HG03280 (cell line): ENCODE data around the gene PHACTR1.

Source experiments
- ATAC-seq: cut with Tn5 transposase; IDR thresholded peaks from one replicate; pipeline ENCODE4 v1.9.1; 2021; ENCODE audit warnings: mild to moderate bottlenecking, moderate library complexity; ENCODE audit not compliant: unreplicated experiment

PHACTR1 gene

DNA sequence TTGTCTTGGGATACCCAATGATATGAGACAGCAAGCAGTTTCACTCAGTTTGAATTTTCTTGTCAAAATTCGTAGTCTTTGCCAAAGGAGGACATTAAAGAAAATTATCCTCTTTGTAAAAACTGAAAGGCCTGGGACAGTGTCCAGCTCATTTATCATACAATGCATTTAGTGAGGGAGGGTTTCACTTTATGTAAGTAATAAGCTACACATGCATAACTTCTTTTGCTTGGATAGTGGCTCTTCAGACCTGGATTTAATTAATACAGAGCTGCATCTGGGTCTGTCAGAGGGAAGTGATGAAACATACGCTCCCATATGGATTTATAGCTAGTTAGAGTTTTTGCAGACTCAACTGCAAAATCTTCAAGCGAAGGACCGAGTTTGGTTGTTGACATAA lies 175.6 kb downstream of the PHACTR1 start:
- no peak for ATAC-seq

DNA sequence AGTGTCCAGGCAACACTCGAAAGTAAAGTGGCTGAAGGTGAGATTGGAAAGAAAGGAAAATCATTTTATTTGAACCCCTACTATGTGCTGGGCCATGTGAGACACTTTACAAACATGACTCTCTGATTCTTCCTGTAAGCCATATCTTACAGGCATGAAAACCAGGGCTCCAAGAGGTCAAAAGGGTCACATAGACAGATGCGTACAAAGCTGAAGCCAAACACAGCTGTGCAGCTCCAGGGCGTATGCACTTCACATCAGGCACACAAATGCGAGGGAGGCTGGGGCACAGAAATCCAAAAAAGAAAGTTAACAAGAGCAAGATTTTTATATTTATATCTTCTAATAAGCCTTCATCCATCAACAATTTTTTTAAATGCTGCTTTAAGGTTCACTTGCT lies 176.5 kb downstream of the PHACTR1 start:
- ATAC-seq: no peak

DNA sequence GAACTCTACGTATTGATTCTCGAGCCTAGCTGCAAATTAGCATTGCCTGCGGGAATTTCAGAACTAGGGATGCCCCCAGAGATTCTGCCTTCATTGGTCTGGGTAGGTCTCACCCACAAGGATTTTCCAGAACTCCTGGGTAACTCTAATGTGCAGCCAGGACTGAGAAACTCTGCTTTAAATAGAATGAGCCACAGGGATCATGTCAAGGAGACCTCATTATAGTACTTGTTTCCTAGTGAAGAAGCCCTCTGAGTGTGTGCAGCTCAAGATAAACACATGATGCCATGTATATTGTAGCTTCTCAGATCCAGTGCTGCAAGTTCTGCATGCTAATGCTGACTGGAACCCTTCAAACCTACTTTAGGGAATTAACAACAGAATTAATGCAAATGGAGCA lies 179.2 kb downstream of the PHACTR1 start:
- ATAC-seq: no peak

DNA sequence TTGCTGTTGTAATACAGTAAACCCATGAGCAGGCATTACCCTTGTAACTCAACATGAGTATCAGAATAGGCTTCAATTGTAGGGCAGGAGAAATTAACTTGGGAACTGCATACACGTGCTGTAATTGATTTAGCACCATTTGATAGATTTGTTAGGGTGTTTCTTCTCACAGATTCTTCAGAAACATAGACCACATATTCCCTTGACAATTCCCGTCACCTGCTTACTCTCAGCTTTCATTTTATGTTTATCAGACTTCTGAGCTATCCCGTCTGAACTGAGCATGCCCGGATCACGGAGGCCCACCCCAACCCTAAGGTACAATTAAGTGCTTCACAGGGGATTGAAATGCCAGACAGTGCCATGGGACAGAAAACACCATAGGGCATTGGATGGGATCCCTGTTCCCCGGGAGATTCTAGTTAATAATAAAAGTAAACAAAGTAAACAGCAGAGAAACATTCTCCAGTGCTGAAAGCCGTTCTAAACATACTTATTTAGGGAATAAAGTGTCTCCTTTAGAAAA lies 179.7 kb downstream of the PHACTR1 start:
- ATAC-seq: no peak

DNA sequence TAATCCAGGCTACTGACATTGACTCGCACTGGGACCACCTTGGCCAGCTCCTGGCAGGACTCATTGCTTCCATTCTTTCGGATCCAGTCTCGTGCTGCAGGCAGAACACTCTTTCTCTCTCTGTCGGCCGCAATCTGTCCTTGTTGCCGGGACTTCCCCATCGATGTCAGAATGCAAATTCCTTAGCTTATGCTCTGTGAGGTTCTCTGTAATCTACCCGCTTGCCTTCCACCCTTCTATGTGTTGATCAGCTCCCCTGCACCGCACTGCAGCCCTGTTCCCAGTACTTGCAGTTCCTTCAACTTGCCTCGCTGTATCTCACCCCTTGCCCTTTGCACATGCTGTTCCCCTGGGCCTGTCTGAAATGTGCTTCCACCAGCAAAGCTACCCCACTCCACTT lies 182.0 kb downstream of the PHACTR1 start:
- no peak for ATAC-seq

DNA sequence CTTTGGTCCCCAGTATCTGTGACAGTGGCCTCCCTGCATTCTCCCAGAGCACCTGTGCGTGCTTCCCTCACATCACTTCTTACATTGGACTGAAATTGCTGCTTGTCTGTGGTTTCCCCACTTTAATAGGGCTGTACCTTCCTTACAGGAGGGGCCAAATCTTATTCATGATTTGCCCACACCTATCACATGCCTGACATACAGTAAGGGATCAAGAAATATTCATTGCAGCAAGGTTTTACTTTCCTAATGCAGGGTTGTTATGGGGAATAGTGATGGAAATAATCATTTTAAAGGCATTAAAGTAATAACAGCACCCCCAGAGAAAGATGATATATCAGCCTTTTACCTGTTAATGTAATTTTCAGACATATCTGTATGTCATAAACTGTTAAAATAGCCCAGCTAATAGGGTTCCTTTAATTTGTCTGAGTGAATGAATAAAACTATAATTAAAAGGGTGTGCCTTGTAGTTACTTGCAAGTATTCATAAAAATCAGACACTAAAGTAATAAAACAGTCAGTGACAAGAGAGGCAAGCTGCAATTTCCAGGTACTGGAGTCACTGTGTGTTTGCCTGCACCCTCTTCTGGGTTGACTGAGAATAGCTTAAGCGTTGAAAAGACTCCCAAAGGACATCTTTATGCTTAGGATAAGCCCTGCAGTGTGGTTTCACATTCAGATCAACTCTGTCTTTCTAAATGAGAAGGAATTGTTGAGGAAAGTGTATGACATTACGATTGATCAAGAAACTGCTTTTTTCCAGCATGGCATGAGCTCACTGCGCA lies 182.7 kb downstream of the PHACTR1 start:
- ATAC-seq: no peak

DNA sequence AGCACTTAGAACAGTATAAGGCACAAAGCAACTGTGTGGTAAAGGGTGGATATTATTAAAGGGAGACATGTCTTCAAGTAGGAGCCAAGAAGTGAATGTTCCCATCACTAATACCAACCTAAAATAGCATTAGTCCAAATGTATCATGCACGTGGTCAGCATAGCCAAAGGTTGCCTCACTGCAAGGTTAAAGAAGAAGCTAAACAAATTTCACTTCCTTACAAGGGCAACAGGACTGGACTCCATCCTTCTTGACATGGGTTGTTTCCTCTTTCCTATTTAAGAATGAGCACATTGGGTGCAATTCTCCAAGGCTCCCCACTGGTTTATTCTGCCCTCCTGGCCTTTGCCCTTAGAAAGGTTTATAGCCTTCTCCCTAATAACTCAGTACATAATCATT lies 186.7 kb downstream of the PHACTR1 start:
- no peak for ATAC-seq

DNA sequence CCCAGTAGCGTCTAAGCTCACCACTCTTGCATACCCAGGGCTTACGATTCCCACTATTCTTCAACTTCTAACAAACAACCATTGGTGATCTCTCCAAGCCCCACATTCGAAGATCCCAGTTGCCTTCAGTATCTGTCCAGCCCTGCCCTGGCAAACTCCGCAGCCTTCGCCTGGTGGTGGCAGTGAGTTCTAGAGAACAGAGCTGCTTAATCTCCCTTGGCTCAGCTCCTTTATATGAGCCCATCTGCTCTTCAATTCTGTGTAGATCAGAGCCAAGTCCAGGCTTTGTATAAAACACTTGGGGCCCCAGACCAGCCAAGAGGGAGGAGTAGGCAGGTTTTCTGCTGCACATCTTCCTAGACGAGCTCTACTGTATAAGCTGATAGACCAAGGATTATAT lies 193.3 kb downstream of the PHACTR1 start:
- no peak for ATAC-seq

DNA sequence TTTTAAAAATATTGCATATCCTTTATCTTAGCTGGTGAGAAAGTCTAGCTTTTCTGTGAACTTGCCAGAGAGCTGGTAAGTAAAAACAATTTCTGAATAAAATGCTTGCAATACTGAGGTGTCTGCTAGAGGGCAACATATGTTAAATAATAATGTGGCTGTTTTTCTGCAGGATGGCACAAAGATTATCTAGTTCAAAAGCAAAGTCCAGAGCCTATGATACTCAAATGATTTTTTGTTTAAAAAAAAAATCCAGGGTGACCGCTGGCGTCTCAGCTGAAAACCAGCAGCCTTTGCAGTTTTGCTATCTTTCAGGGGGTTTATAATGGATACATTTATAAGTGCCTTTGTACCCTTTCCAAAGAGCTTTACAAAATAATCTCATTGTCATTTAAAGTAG lies 194.9 kb downstream of the PHACTR1 start:
- ATAC-seq: no peak

DNA sequence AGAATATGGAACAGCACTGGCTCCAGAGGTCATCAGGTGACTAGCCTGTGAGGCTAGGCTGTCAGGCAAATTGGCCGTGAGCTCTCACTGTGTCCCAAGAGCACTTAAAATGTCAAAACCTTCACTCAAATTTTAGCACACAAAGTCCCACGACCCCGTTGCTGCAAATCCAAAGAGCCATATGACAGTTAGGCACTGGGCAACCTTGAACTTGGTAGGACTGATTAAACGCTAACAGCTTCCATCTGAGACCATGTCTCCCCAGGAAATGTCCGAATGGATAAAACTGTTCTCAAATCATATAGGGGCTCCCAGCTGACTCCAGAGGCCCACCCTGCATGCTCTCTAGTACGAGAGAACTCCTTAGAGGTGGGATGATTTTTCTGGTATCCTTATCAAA lies 196.6 kb downstream of the PHACTR1 start:
- no peak for ATAC-seq

DNA sequence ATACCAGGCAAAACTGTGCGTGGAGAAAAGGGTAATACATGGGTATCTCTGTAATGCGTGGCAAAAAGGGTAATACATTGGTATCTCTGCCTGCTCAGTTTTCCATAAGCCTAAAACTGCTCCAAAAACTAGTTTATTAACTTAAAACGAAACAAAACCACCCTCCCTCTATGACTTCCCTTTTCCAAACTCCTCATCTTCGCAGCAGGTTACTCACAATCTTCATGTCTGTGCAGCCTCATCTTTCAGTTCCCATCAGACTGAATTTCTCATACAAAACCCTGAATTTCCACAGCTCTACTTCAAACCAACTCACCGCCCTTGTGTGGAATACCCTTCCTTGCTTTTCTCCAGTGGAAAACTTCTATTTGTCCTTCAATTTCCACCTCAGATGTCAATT lies 199.4 kb downstream of the PHACTR1 start:
- no peak for ATAC-seq

DNA sequence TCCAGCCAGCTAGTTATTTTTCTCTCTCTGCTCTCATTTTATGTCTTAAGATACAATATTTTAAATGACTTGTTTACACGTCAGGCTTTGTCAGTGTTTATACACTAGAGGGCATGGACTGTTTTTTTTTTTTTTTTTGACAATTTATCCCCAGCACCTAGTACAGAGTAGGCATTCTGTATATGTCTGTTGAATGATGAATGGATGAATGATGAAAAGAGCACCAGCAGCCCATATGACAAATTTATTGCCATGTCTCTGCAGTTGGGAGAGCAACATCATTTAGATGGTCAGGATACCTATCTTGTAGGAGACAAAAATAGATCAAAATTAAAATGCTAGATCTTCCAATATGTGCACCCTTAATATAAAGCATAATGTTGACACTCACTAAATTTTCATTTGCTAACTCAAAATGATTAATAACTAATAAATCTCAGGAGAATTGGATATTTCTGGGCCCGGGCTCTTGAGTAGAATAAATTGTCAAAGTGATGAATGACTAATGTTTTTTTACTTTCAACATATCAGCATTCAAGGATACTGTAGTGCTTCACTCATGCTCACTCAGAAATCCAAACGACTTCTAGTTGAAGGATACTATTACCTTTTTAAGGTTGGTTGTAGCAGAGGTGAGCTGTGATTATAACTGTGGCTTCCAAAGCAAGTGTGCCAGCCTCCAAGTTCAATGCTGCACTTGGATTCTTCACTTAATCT lies 200.0 kb downstream of the PHACTR1 start:
- ATAC-seq: no peak

DNA sequence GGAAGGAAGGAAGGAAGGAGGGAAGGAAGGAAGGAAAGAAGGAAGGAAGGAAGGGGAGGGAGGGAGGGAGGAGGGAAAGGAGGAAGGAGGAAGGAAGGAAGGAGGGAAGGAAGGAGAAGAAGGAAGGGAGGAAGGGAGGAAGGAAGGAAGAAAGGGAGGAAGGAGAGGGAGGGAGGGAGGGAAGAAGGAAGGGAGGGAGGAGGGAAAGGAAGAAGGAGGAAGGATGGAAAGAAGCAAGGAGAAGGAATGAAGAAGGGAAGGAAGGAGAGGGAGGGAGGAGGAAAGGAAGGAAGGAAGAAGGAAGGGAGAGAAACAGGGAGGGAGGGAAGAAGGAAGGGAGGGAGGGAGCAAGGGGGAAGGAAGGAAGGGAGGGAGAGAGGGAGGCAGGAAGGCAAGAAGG lies 204.9 kb downstream of the PHACTR1 start:
- ATAC-seq: no peak

DNA sequence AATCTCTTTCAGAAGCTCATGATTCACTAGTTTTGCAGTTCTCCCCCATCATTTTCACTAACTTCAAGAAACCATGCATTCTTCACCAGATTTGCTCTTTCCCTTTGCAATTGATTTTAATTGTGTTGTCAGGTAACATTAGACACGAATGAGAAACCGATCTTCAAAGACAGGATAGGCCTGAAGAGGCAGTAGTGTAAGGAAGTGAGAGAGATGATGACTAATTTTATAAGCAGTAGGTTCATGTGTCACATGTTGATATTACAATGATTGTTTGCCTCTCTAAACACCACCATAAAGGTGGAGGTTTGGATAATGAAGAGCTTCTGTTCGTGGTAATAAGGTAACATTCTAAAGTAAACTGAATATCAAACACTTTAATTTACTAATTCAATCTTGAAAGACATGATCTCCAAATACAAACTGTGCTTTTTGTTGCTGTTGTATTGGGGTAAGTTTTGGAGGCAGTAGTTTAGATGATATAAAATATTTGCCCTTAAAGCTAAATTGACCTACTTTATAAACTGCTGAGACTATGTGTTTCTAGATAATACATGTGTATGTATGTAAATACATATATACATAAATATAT lies 207.2 kb downstream of the PHACTR1 start:
- no peak for ATAC-seq

DNA sequence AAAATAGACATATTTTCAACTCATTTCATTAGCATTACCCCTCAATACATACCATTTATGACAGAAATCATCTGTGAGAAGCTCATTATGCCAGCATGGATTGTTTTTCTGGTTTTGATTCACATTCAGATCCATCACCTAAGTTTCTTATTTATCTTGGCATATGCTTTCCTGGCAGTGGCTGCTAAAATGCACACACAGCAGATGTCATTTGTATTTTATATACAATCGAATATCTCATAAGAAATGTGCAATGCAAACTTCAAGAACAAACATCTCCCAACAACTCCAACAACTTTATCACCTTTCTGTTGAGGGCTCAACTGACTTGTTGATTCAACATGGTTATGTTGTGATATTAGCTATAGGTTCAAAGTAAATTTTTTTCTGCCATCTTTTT lies 208.3 kb downstream of the PHACTR1 start:
- ATAC-seq: no peak

DNA sequence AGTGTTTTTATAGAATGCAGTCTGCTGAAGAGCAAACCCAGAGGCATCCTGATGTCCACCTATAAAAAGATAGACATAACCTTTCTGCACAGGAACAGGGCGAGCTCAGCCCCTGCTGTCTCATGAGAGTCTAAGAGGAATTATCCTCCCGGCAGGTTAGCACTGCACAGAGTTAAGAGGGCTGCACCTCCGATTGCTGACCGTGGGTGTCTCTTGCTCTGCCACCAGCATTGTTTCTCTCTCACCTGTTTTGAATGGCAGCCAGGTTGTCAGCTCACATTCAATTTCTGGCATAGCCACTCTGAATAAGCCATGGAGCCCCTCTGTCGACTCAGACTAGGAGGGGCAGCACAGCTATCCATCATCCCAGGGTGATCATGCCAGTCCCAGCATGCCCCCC lies 211.2 kb downstream of the PHACTR1 start:
- ATAC-seq: no peak

DNA sequence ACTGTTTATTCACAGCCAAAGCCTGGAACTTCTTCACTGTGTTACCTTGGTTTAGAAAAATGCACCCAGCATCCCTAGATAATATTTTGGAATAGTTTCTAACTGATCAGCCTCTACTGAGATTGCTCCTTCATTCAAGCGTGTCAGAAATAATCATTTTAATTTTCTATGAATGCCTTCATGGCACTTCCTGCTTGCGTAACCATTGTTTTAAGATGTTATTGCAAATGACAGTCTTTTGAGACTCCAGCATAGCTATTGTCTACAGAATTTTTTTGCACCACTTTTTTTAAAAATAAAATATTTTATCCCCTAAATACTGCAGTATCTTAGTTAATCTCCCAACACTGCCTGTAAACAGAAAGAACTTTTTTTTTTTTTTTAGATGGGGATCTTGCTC lies 213.1 kb downstream of the PHACTR1 start:
- ATAC-seq: no peak

DNA sequence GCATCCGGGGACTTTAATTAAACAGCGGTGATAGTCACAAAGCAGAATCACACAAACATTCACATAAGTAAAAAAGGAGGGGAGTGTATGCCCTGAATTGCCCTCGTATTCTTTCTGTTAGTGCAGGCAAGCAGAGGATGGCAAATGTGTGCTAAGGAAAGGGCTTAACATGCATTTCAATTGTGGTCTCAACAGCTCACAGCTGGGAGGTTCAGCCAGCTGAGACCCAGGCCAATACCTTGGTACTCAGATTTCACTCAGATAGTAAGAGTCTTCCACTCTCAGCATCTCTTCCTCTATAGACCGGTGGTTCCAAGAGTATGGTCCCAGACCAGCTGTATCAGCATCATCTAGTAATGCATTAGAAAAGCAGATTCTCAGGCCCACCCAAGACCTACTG lies 215.1 kb downstream of the PHACTR1 start:
- ATAC-seq: no peak

DNA sequence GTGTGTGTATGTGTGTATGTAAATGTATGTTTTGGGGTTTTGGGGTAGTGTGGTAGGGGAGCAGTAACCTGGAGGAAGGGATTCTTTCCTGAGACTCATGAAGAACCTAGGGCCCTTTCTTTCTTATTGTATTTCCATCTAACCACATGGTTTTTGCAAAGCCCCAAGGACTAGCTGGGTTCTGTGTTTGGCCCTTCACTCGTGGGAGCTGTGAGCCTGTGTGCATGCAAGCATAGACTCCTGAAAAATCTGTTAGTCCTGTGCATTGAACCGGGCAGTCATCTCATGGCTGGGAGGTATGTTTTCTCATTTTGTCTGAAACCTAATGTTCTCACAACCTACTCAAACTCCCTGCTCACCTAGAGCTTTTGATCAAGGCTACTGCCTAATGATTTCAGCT lies 219.1 kb downstream of the PHACTR1 start:
- no peak for ATAC-seq

DNA sequence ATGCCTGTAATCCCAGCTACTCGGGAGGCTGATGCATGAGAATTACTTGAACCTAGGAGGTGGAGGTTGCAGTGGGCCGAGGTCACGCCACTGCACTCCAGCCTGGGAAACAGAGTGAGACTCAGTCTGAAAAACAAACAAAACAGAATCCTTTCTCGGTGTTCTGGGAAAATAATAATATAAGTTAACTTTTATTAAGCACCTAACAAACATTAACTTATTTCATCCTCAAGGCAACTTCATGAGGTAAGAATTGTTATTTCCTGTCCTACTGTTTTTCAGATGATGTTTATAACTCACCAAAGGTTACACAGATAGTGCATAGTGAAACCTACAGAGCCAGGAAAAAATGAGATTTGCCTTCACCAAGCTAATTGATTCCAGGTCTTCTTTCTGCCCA lies 221.4 kb downstream of the PHACTR1 start:
- no peak for ATAC-seq

DNA sequence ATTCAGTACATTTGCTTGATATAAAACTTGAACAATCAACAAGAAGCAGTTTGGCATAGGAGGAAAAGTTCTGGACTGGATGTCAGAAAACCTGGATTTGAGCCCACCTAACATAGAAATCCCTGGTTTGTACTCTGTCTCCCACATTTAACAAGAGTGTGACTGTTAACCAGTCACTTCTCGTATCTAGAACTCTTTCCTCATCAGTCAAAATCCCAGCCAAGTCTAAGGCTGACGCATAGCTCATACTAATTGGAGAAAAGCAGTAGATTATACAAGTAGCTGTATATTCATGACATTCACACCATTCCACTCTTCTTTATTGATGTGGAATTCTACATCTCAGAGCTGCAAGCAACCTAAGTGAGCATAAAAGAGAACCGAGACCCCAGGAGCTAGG lies 222.7 kb downstream of the PHACTR1 start:
- no peak for ATAC-seq

DNA sequence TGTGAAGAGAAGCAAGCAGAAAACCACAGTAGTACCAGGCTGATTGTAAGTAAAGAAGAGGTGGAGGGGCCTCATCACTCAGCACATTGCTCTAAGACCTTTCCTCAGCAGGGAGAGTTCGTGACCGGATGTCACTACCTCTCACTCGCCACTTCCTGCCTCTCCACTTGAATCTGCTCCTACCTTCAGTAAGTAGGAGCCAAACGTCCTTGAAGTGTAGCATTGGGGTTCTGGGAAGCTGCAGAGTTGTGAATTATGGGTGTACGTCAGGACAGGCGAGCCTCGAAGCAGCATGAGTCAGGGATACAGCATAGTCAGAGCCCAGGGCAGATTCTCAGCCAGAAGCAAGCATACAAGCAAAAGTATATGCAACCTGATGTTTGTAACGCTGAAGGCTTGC lies 224.9 kb downstream of the PHACTR1 start:
- no peak for ATAC-seq
